GM13977 (cell line): Measurements from ENCODE around the gene ZBTB7C.
A peak's percentile ranks its signal among the peaks of the same experiment; 100 is the strongest.

Experiments used
- DNase-seq: peaks from one replicate; pipeline ENCODE4 v3.0.0; 2012; ENCODE audit warnings: low spot score
- CTCF ChIP-seq: IDR thresholded peaks from 2 replicates; pipeline ENCODE4 v1.5.1; 2012; ENCODE audit warnings: mild to moderate bottlenecking, control low read depth; ENCODE audit not compliant: insufficient read depth; ENCODE audit errors: extremely low read depth, missing control alignments
- in situ Hi-C: fragments of 300-500 bp; cut with MboI; formaldehyde crosslinking; loops from one replicate; pipeline ENCODE4 v1.12.0; 2022; ENCODE audit warnings: low sequenced_read_pairs, low pct_unique_long_range_greater_than_20kb, mixed read lengths, inconsistent platforms; ENCODE audit not compliant: unreplicated experiment

The ZBTB7C gene

GRCh38 chr18:48136051-48136826 is 272.9 kb downstream of the ZBTB7C start:
- in situ Hi-C loops, result no loop called here
- DNase-seq, result peak; percentile 48
- no peak for TF ChIP-seq CTCF

- no peak for DNase-seq
- no peak for TF ChIP-seq CTCF
- in situ Hi-C loops, result no loop called here
Observed at GRCh38 chr18:48135436-48135966, 273.7 kb downstream of the ZBTB7C start.

GRCh38 chr18:48134609-48135008 is 274.6 kb downstream of the ZBTB7C start:
- no peak for TF ChIP-seq CTCF
- in situ Hi-C loops, result no loop called here
- no peak for DNase-seq

GRCh38 chr18:48133671-48134251 is 275.4 kb downstream of the ZBTB7C start:
- in situ Hi-C loops, result no loop called here
- no peak for DNase-seq
- TF ChIP-seq CTCF, result no peak

GRCh38 chr18:48132797-48133655 is 276.2 kb downstream of the ZBTB7C start:
- DNase-seq, result no peak
- TF ChIP-seq CTCF, result no peak
- in situ Hi-C loops, result no loop called here

- in situ Hi-C loops, result no loop called here
- TF ChIP-seq CTCF, result no peak
- DNase-seq, result no peak
Observed at GRCh38 chr18:48131042-48131441, 278.1 kb downstream of the ZBTB7C start.
